Erythroblast (primary cell): ENCODE measurements around the gene FPR1.

ENCODE experiments used
- GATA1 ChIP-seq: IDR thresholded peaks from 2 replicates; pipeline ENCODE4 v1.6.1; 2011; ENCODE audit warnings: low read depth, mild to moderate bottlenecking, control low read depth, low read length, moderate library complexity
- POLR2A ChIP-seq: IDR thresholded peaks from 2 replicates; pipeline ENCODE4 v1.6.1; 2011; ENCODE audit warnings: mild to moderate bottlenecking, low read length

DNA sequence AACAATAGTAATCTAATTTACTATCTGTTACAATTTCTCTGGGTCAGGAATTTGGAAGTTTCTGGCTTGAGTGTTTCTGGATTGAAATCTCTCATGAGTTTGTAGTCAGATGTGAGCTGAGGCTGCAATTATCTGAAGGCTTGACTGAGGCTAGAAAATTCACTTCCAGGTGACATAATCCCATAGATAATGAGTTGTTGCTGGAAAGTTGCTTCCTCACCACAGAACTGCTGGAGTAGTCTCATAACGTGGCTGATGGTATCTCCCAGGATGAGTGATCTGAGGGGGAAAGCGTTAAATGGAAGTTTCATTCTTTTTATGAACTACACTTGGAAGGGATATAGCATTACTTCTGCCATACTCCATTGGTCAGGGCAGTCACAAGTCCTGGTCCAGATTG is 28.0 kb upstream of the FPR1 start:
- TF ChIP-seq POLR2A (no peak), GATA1 (no peak)
